GM21447 (cell line): ENCODE results near the gene RNF144B.
"Not testable (repeated sequence)": the region's sequence is repeated elsewhere in the genome, so short reads cannot be mapped to it uniquely, and the experiment has no call there.

Experiments
- ATAC-seq: cut with Tn5 transposase; IDR thresholded peaks from one replicate; pipeline ENCODE4 v1.9.1; 2021; ENCODE audit not compliant: unreplicated experiment

RNF144B gene

DNA sequence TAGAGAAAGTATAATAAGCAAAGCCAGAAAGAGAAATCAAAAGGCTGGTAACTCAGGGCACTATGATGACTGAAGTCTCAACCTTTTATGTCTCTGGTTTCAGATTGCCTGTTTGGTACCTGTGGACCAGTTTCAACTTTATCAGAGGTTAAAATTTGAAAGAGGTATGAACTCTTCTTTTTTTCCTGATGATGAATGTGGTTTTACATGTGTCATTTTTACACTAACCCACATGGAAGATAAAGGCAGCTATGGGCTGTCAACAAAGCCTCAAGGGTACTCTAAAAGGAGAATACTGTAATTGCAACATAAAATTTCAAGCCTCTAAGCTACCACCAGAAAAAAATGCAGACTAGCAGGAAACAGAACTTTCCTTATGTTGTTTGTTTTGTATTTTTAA is 52.4 kb downstream of the RNF144B start:
- no peak for ATAC-seq

DNA sequence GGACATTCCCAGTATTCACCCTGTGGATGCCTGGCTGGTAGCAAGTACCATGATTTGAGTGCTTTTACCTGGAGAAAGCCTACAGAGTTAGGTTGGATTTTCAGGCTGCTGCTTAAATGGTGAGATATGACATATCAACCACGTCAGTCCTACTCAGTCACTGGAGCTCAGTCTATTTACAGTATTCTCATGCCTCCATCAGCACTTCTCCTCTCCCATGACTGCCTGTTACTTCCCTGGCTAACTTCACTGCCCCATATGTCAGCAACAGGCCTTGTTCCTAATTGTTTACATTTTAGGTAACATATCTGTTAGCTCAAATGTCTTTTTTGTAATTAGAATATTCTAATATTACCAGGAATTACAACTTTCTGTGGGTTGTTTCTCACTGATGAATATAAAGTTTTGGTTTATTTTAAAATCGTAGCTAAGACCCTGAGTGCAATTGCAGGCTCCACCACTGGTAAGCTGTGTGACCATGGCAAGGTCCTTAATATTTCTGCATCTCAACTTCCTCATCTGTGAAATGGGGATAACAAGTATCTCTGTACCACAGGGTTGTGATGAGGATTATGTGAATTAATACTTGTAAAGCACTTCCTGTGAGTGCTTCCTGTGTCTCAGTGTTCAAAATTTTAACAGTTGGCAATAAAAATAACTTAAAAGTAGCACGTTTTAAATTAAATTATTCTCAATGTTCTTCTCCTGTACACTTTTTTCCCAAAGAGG is 54.3 kb downstream of the RNF144B start:
- no peak for ATAC-seq

DNA sequence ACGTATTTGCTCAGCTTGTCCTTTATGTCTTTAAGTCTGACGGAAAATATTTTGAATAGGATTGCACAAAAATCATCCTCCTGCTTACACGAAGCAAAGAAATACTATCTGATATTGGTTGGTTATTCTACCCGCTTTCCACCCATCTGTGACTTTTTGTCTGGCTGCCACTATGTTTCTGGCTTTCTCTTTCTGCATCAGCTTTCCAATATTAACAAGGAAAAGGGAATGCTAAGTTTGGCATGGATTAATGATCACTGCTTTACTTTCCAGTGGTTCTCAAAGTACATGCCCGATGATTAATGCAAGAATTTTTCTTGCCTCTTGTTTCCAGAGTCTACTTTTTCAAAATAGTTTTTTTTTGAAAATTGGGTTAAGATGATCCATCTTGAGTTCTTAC is 57.0 kb downstream of the RNF144B start:
- ATAC-seq: no peak

DNA sequence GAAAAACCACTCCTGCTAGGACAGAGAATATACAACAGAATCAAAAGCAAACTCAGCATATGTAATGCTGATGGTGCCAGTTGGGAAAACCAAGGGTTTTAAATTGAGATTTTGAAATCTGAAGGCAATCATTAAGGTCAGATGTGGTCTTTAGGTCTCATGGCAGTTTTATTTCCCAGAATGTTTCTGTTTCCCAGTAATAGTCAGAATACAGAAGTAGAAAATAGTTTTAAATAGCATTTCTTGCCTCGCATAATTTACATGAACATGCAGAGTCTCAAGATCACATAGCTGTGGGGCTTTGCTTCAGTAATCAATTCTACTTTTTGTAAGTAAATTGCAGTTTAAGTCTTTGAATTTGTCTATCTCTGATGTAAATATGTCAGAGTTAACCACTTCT is 58.1 kb downstream of the RNF144B start:
- ATAC-seq: no peak

DNA sequence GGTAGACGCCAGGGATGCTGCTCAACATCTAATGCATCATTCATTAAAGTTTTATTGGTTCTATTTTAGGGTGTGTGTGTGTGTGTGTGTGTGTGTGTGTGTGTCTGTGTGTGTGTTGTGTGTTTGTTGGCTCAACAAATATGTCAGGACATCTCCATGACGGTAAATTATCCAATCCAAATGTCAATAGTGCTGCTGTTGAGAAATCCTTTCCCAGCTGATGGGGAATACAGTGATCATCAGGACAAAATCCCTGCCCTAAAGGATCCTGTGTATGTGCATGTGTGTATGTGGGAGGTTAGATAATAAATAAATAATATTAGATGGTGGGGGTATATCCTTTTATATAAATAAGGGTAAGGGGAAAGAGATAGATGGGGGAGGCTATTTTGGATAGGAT is 59.6 kb downstream of the RNF144B start:
- ATAC-seq: no peak

DNA sequence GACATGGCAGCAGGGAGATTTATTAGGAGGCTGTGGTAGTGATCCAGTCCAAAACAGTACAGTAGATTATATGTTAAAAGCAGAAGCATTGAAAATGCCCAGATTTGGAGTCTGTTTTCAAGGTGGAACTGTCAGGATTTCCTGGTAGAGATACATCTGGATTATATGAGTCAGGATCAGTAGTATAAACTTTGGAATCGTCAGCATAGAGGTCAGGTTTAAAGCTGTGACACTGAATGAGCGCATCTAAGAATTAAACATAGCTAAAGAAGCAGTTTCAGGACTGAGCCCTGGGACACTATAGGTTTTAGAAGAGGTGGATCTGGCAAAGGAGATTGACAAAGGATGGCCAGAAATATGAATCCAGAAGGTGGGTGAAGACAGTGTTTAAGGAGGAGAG is 60.4 kb downstream of the RNF144B start:
- ATAC-seq: no peak

DNA sequence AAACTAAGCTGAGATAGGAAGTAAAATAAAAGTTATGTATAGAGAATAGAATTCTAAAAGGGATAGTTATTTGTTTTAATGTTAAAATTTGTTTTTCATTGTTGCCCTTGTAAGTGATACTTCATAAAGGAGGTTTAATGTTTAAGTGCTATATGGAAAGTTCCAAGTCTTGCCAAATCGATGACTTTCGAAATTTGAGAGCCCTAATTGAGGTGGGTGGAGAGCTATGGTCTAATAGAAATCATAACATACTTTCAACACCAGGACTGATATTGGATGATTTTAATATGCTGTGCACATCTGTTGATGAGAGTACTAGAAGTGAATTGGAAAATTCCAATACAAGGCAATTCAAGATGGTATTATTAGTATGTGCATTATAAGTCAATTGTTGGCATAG is 64.6 kb downstream of the RNF144B start:
- no peak for ATAC-seq

DNA sequence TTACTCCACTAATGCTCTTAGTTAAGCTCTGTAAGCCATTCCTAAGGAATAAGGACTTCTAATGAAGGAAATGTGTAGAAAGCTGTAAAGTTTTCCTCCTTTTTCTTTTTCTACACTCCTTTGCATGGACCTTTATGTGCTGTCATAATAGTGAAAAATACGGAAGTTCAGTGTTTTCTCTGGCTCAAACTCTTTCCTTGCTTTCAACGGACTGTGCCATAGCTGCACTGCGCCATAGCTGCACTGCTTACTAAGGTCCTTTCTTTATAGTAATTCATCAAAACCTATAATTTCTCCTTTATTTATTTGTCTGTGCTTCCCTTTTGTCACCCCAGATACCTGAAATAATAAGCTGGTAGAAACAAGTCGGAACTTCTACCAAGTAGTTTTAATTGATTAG is 67.3 kb downstream of the RNF144B start:
- ATAC-seq: no peak

DNA sequence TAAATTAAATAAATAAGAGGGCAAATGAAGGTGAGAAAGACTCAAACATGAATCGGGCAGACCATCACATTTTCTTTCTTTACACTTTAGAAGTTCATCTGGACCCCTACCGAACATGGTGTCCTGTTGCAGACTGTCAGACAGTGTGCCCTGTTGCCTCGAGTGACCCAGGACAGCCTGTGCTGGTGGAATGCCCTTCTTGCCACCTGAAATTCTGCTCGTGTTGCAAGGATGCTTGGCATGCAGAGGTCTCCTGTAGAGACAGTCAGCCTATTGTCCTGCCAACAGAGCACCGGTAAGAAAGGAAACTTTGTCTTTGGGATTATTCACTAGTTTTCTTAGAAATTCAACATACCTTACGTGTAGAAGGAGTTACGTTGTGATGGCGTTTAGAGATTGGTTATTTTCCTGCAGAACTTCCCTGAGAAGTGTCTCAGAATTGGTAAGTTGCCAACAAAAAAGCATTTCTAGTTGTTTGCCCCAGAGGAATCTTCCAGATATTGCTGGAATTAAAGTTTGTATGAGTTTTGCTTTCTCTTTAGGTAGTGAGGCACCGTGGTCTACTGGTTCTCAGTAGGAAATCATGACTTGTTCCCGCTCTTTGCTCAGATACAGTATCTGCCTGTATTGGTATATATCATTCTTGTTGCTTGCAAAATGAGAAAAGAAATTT is 70.1 kb downstream of the RNF144B start:
- ATAC-seq: no peak

DNA sequence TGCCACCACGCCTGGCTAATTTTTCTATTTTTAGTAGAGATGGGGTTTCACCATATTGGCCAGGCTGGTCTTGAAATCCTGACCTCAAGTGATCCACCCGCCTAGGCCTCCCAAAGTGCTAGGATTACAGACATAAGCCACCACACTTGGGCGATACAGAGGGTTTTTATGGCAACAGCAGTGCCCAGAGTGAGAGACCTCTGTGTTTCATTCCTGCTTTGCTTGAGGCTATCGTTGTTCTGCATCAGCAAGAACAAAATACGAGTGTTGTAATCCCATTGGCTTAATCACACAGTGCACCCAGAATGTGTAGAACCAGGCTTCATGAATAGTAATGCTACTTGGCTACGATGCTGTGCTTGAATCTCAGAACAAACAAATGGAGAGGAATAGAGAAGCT is 70.9 kb downstream of the RNF144B start:
- not testable (repeated sequence) for ATAC-seq

DNA sequence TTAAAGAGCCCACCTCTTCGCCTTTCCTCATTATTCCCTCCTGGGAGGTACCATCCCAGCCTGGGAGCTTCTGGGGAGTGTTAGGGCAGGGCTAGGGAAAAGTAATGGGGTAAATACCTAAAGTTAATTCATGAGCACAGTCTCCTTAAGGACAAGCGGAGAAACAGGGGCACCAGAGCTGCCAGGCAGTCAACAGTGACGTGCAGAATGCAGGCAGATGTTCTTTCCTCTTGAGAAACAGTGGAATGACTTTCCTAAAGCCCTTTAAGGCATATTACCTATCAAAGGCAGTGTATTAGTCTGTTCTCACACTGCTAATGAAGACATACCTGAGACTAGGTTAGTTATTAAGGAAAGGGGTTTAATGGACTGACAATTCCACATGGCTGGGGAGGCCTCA is 76.3 kb downstream of the RNF144B start:
- no peak for ATAC-seq

DNA sequence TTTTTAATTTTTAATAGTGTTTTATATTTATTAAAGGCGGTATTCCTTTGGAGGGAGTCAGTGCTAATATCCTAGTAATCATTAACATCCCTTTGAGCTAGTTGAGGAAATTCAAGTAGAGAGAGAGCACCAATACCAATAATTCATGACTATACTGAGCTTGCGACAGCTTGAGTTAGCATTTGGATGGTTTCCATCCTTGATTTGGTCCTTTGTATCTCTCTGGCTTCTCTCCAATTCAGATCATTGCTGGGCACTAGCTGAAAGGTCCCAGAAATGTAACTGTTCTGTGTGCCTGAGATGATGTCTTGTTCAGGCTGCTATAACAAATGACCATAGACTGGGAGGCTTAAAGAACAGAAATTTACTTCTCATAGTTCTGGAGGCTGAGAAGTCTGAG is 77.0 kb downstream of the RNF144B start:
- no peak for ATAC-seq

DNA sequence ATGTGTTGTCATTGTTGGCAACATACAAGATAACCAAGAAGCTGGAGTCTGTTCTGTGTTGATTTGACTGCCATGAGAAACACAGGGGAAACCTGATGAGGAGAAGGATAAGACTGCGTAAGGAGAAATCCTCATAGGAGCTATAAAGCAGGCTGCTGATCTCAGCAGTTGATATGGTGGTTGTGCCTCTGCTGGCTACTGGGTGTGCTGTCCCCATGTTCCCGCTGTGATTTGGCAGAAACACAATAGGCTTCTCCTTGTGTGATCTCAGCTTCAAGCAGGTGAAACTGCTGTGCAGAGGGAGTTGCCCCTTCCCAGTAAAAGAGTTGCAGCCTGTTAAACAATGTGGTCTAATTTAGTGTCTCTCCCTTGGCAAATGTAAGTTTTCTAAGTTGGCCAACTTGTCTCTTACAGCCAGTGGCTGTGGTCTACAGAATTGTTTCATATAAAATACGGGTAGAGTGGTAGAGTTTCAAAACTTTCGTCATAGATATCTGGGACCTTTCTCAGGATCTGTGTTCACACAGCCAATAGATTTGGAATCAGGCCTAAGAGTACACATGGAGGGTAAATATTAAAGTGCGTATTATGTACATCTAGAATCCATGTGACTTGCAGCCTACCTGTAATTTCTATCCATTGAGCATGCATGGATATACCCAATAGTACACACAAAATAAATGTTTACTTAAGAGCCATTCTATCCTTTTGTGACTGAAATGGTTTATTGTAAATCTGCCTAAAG is 78.4 kb downstream of the RNF144B start:
- ATAC-seq: no peak

DNA sequence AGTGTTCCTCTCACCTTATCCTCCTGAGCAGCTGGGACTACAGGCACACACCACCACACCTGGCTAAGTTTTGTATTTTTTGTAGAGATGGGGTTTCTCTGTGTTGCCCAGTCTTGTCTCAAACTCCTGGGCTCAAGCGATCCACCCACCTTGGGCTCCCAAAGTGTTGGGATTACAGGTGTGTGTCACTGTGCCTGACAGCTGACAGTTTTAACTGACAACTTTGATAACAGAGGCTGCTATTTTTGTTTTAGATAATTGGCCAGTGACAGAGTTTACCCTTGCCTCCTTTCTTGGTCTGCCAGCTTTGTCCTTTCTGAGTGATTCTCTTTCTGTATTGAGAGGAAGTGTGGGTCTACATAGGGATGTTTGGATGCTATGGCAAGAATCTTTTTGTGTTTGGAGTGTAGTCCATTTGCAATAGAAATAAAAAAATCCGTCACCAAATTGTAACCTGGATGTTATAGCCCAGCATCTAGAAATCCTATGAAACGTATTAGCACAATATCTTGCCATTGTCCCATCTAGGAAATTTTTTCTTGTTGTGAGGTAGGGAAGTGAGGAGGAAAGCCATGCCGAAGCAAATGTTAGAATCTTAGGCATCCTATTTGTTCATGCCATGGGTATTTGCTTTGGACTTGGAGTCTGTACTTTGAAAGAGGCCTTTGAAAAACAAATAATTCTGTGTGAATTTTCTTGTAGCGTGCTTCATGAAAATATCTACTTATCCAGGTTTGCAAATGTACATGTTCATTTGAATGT is 80.8 kb downstream of the RNF144B start:
- no peak for ATAC-seq

DNA sequence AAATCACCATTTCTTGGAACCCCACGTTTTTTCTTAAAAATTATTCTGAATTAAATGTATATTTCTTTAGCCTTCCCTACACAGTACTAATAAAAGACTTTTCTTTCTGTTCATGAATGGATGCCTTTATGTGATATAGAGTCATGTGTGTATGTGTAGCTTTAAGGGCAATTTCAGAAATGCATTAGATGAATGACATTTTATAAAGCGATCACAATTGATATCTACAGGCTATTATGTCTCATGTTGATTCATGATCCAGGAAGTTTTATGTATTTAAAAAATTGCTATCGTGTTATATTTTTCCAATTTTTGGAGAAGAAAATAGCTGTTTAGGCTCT is 81.3 kb downstream of the RNF144B start:
- no peak for ATAC-seq

DNA sequence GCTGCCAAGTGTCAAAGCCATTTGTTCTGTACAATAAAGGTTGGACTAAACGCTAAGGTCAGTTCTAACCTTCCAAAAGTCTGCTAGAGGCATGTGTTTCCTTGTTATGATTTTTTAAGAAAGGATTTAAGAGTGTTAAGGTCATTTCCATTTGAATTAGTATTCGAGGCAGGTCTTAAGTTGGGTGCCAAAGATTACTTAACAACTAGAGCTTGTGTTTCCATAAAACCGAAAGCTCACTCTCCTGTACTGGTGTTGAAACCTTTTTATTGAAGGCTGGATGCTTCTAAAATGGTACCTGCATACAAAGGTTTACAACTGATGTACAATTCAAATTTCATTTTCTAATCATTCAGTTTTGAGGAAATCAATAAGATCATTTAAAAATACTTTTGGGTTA is 82.4 kb downstream of the RNF144B start:
- ATAC-seq: no peak

DNA sequence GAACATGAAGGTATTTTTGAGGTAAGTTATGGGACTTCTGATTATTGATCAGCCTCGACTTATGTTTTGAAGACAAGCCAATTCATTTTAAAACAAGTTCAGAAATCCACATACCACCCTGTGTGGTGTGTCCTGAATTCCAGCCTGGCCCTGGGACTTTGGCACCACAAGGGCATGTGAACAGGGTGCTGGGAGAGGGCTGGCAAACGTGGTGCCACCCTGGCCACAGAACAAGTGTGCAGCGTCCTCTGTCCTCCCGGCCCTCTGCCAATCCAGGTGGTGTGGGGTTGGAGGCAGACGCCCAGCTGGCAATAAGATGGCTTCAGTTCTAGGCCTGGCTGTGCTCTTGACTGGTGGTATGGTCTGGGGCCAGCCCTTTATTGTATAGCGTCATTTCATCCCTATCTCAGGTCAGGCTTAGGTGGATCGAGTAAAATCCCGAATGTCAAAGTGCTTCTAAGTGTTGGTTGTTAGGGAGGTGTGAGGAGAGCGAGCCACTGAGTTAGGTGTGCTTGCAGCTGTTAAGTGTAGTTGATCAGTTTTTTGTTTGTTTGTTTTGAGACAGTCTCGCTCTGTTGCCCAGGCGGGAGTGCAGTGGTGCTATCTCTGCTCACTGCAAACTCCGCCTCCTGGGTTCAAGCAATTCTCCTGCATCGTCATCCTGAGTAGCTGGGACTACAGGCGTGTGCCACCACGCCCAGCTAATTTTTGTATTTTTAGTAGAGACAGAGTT is 84.2 kb downstream of the RNF144B start:
- ATAC-seq: no peak

DNA sequence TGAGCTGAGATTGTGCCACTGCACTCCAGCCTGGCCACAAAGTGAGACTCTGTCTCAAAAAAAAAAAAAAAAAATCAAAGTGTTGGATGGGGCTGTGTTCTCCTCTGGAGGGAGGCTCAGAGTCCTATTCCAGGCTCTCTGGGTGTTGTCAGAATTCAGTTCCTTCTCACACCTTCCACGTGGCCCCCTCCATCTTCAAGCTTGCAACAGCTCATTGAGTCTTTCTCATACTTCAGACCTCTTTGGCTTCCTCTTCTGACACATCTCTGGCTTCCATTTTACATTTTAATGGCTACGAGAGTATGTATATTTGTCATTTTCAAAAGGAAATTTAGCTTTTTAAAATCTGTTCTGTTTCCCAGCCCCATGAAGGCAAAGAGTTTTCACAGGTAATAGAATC is 85.8 kb downstream of the RNF144B start:
- ATAC-seq: no peak

DNA sequence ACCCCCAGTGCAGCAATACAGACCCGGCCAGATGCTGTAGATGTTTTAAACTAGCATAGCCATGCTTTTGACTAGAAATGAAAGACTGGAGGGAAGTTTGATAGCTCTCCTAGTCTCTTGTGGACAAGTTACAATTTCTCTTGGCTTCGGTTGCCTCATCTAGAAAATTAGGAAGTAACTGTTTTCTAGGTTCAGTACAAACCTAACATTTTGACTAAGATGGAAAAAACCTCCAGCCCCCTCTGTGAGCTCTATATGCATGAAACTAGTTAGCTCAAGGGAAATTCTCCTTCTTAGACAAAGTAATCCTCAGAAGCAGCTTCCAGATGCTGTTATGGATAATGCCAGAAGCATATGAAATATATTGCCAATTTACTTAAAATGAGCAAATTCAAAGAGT is 86.6 kb downstream of the RNF144B start:
- ATAC-seq: no peak

DNA sequence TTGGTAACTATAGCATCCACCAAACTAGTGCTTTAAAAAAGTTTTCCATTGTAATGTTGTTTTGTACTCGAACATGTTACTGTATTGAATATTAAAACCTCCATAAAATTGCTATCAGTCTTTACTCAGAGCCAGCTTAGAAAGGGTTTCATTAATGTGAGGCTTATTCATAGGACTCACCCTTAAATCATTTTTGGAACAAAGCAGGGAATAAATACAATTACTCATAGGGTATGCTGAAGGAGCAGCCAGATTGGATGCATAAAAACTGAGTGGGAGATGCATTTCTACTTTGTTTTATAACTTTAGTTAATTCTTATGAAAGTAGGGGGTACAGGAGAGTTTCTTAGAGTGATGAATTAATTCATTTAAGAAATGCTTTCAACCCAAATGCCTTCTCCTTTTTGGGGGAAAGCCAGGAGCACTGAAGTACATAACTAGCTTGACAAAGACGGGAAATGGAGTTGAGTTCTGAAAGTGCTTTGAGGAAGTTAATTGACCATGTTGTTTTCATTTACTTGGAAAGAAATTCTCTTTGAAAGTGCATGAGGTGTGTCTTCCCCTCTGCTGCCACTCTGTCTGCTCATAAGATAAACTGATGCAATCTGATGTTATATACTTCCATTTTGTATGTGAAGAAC is 90.3 kb downstream of the RNF144B start:
- no peak for ATAC-seq
